Rectal smooth muscle tissue (tissue), 1 donor: ENCODE results near the gene RPL28.

ENCODE experiments used
- H3K27ac ChIP-seq: one replicate; pipeline ENCODE4 v1.7.0; 2013; ENCODE audit warnings: low read depth, low read length, inconsistent platforms
- H3K27me3 ChIP-seq: one replicate; pipeline ENCODE4 v1.7.0; 2013; ENCODE audit warnings: low read length; ENCODE audit not compliant: control insufficient read depth, insufficient read depth
- H3K36me3 ChIP-seq: one replicate; pipeline ENCODE4 v1.7.0; 2013; ENCODE audit warnings: low read length; ENCODE audit not compliant: control insufficient read depth, insufficient read depth
- H3K4me1 ChIP-seq: one replicate; pipeline ENCODE4 v1.7.0; 2013; ENCODE audit warnings: low read length; ENCODE audit not compliant: control insufficient read depth, insufficient read depth
- H3K4me3 ChIP-seq: one replicate; pipeline ENCODE4 v1.7.0; 2013; ENCODE audit warnings: low read length
- H3K9ac ChIP-seq: one replicate; pipeline ENCODE4 v1.7.0; 2013; ENCODE audit warnings: low read length

The RPL28 gene

DNA sequence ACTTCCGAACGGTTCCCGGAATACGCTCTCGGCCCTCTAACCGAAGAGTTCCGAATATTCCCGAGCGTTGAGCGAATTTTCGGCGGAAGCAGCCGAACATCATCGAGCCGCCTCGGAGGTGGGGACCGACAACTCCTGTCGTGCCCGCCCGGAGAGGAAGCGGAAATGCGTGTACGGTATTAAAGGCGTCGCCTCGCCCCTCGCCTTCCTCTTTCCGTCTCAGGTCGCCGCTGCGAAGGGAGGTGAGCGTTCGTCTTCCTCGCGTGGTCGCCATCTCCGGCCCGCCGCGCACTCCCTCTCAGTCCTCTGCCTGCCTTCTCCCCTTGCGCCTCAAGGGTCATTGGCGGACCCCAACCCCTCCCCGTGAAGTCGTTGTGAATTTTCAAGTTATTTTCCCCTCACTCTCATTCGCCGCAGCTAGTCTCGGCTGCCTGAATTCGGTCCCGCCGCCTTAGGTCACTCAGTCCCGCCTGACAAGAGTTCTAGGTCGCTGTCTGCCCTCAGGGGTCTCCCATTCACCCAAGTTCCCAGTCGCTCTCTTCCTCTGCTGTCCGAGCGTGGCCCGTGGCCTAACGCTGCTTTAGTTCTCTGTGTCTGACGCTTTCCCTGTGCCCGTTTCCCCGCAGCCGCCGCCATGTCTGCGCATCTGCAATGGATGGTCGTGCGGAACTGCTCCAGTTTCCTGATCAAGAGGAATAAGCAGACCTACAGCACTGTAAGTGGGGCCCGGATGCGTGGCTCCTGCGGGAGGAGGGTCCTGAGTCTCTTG, at the start of gene RPL28:
RPL28 (plus strand) TSS at position 209 of the 769 bp plus-strand sequence; CDS start at position 635, 426 bp downstream.
- Histone ChIP-seq H3K4me3 (peak within 1 kb of the TSS; percentile 98), H3K4me1 (peaks cover 19% of the 10 kb centered on the region), H3K36me3 (peaks cover 28% of the 10 kb centered on the region), H3K9ac (peak within 1 kb of the TSS; percentile 97), H3K27ac (peak within 1 kb of the TSS; percentile 97), H3K27me3 (no peaks in the 10 kb centered on the region)

GRCh38 chr19:55336101-55336500, 49.6 kb upstream of the RPL28 start:
- H3K4me1 ChIP-seq, result peaks cover 2% of the 10 kb centered on the region
- H3K27me3 ChIP-seq, result no peaks in the 10 kb centered on the region
- no peak overlapping the region for H3K4me3 ChIP-seq
- no peak overlapping the region for H3K27ac ChIP-seq
- no peaks in the 10 kb centered on the region for H3K36me3 ChIP-seq
- H3K9ac ChIP-seq, result no peak overlapping the region

GRCh38 chr19:55339105-55339888, 46.4 kb upstream of the RPL28 start, which contains the start of gene KMT5C:
Gene KMT5C, plus strand, starts transcription at chr19:55339876. Its CDS starts 2,061 bp downstream, at chr19:55341937.
- H3K27ac ChIP-seq, result peak within 1 kb of the TSS; percentile 95
- peaks cover 10% of the 10 kb centered on the region for H3K36me3 ChIP-seq
- peak within 1 kb of the TSS; percentile 96 for H3K9ac ChIP-seq
- H3K4me3 ChIP-seq, result peak within 1 kb of the TSS; percentile 92
- H3K4me1 ChIP-seq, result peaks cover 2% of the 10 kb centered on the region
- no peaks in the 10 kb centered on the region for H3K27me3 ChIP-seq

DNA sequence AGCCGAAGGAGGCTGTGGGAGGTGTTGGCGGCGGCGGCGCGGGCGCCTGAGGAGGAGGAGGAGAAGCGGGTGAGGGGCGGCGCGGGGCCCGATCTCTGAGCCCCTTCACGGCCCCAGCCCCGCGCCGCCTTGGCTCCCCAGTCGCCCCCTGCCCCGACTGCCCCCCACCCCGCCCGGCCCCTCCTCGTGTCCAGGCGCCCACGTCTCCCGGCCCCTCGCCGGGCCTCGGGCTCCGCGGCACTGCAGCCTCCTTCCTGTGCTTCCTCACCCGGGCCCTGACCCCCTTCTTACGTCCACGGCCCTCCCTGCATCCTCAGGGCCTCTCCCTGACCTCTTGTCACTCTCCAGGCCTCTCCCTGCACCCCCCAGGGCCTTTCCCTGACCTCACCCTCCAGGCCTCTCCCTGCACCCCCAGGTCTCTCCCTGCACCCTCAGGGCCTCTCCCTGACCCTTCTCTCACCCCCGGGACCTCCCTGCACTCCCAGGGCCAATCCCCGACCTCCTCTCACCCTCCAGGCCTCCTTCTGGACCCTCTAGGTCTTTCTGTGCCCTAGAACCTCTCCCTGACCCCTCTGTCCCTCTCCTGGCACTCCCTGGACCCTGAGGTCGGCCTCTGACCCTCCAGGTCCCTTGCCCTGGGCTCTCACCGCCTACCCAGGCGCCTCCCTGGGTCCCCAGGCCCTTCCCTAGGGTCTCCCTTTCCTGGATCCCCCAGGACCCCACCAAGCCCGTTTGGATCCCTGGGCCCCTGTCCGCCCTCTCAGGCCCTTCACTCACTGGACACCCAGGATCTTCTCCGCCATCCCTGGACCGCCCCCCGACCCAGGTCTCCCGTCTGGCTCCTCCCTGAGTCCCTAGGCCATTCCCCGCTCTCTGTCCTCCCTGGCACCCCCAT, 45.6 kb upstream of the RPL28 start:
- Histone ChIP-seq H3K9ac (peak overlapping the region; percentile 96), H3K27me3 (no peaks in the 10 kb centered on the region), H3K36me3 (peaks cover 10% of the 10 kb centered on the region), H3K27ac (peak overlapping the region; percentile 84), H3K4me3 (peak overlapping the region; percentile 92), H3K4me1 (peaks cover 2% of the 10 kb centered on the region)

DNA sequence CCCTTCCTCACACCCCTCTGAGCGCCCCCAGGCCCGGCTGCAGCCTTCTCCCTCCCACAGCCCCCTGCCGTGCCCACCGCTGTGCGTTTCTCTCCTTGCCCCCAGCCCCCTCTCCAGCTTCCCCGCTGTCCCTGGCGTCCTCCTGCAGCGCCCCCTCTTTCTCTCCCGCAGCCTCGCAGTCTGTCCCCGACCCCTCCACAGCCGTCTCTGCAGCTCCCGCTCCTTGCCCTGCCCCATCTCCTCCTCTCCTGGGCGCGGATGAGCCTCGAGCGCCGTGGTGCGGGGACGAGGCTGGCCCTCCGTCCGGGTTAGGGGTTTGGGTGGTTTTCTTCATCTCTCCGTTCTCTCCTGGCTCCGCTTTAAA, 45.0 kb upstream of the RPL28 start:
- Histone ChIP-seq H3K9ac (peak overlapping the region; percentile 96), H3K27me3 (no peaks in the 10 kb centered on the region), H3K27ac (no peak overlapping the region), H3K4me1 (peaks cover 2% of the 10 kb centered on the region), H3K4me3 (peak overlapping the region; percentile 92), H3K36me3 (peaks cover 10% of the 10 kb centered on the region)

DNA sequence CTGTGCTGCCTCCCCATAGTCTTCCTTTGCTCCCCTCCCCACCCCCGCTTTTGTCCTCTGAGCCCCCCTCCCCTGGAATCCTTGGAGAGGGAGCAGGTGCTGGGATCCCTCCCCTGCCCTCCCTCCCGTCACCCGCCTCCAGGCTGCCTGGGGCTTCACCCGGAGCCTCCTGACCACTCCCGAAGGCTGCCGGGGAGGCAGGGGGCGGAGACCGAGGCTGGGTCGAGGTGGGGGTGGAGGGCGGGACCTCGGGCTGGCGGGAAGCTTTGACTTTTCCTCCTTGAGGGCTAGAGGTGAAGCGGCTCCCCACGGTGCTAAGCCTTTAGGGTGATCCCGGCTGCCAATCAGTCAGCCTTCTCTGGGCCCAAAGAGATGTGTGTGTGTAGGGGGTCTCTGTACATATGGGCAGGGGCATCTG, 44.6 kb upstream of the RPL28 start:
- H3K4me1 ChIP-seq, result peaks cover 2% of the 10 kb centered on the region
- no peaks in the 10 kb centered on the region for H3K27me3 ChIP-seq
- peaks cover 10% of the 10 kb centered on the region for H3K36me3 ChIP-seq
- H3K4me3 ChIP-seq, result peak overlapping the region; percentile 92
- H3K9ac ChIP-seq, result no peak overlapping the region
- H3K27ac ChIP-seq, result no peak overlapping the region

GRCh38 chr19:55341595-55342531, 43.9 kb upstream of the RPL28 start:
- H3K4me3 ChIP-seq, result no peak overlapping the region
- peaks cover 10% of the 10 kb centered on the region for H3K36me3 ChIP-seq
- H3K27me3 ChIP-seq, result no peaks in the 10 kb centered on the region
- H3K9ac ChIP-seq, result no peak overlapping the region
- H3K27ac ChIP-seq, result no peak overlapping the region
- H3K4me1 ChIP-seq, result peaks cover 2% of the 10 kb centered on the region

GRCh38 chr19:55344444-55344843, 41.3 kb upstream of the RPL28 start:
- H3K4me1 ChIP-seq, result no peaks in the 10 kb centered on the region
- no peak overlapping the region for H3K4me3 ChIP-seq
- H3K27ac ChIP-seq, result no peak overlapping the region
- H3K36me3 ChIP-seq, result peaks cover 10% of the 10 kb centered on the region
- no peaks in the 10 kb centered on the region for H3K27me3 ChIP-seq
- no peak overlapping the region for H3K9ac ChIP-seq

GRCh38 chr19:55345101-55345817, 40.5 kb upstream of the RPL28 start:
- H3K4me3 ChIP-seq, result no peak overlapping the region
- H3K27me3 ChIP-seq, result no peaks in the 10 kb centered on the region
- no peak overlapping the region for H3K27ac ChIP-seq
- no peaks in the 10 kb centered on the region for H3K4me1 ChIP-seq
- H3K36me3 ChIP-seq, result peaks cover 10% of the 10 kb centered on the region
- H3K9ac ChIP-seq, result no peak overlapping the region

DNA sequence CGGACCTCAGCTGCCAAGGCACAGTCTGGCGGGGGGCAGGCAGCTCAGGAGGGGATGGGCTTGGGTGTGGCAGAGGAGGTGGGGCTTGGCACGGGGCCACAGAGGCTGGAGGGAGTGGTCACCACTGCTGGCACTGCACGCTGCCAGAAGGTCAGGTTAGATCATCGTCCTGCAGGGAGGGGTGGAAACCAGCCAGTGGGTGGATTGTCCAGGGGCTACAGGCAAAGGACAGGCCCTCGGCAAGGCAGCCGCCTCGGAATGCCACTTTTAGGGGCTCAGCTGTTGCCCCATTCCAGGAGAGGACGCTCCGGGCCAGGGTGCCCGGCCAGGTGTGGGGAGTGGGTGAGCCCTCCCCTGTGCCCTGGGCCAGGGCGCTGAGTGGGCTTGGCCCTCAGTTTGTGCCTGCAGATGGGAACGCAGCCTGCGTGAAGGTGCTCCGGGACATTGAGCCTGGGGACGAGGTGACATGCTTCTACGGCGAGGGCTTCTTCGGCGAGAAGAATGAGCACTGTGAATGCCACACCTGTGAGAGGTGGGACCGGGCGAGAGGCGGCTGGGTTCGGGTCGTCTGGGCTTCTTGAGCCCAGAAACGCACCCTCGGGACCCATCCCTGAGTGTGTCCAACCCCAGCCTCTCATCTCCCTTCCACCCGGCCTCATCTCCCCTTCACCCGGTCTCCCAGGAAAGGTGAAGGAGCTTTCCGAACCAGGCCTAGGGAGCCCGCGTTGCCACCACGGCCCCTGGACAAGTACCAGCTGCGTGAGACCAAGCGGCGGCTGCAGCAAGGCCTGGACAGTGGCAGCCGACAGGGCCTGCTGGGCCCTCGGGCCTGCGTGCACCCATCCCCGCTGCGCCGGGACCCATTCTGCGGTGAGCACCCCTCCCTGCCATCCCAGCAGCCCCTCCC, 39.7 kb upstream of the RPL28 start:
- no peaks in the 10 kb centered on the region for H3K4me1 ChIP-seq
- peaks cover 3% of the 10 kb centered on the region for H3K27me3 ChIP-seq
- peaks cover 10% of the 10 kb centered on the region for H3K36me3 ChIP-seq
- no peak overlapping the region for H3K27ac ChIP-seq
- no peak overlapping the region for H3K9ac ChIP-seq
- H3K4me3 ChIP-seq, result no peak overlapping the region
